Colonic mucosa (tissue), 4 donors: Measurements from ENCODE around the gene RASD1. TPM values are rescaled to one million over a fixed set of nuclear protein-coding genes. Genes with fewer than 3 reads are reported as not detected.

Source experiments
- DNase-seq: peaks from one replicate; pipeline ENCODE4 v3.0.0-alpha.2; 2020
- H3K27ac ChIP-seq: fragments of 200-600 bp; one replicate; pipeline ENCODE4 v1.8.0; 2021
- H3K27me3 ChIP-seq: fragments of 200-600 bp; one replicate; pipeline ENCODE4 v1.8.0; 2021
- H3K36me3 ChIP-seq: fragments of 200-600 bp; one replicate; pipeline ENCODE4 v1.8.0; 2021
- H3K4me1 ChIP-seq: fragments of 200-600 bp; one replicate; pipeline ENCODE4 v1.8.0; 2021; ENCODE audit warnings: mild to moderate bottlenecking
- H3K4me3 ChIP-seq: fragments of 200-600 bp; one replicate; pipeline ENCODE4 v1.8.0; 2021
- H3K9ac ChIP-seq, 2 donors: one replicate each; pipeline ENCODE4 v1.7.0; 2013; ENCODE audit warnings: control low read depth in 2 of 2, low read depth in 2 of 2, low read length in 2 of 2
- H3K9me3 ChIP-seq: fragments of 200-600 bp; one replicate; pipeline ENCODE4 v1.8.0; 2021
- intact Hi-C: fragments of 100-400 bp; cut with DNase I; formaldehyde crosslinking; loops from one replicate; pipeline ENCODE4 v1.14.1; 2022
- total RNA-seq, 2 donors: library from RNA; stranded (reverse); fragmentation: NEBNext Ultra II Directional in 1 of 2; extraction: Animal tissue kit (Norgen Biotek cat#: 25700) in 1 of 2; gene quantifications; one replicate each; pipeline ENCODE4 v1.2.1, GENCODE V29; 2021
- TF ChIP-seq, protein P1 (sequence below): fragments of 200-600 bp; IDR thresholded peaks from one replicate; pipeline ENCODE4 v1.8.0; 2022; ENCODE audit warnings: antibody characterized with exemption, mild to moderate bottlenecking
- donor health status: healthy.
- donor health status: DM: no; HTN: no; CAD: no.
- donor health status: DM: no; HTN: no; CAD: no.

The RASD1 gene
- total RNA-seq, 2 donors from 2014 or later: 21.6 to 24.9 TPM

DNA sequence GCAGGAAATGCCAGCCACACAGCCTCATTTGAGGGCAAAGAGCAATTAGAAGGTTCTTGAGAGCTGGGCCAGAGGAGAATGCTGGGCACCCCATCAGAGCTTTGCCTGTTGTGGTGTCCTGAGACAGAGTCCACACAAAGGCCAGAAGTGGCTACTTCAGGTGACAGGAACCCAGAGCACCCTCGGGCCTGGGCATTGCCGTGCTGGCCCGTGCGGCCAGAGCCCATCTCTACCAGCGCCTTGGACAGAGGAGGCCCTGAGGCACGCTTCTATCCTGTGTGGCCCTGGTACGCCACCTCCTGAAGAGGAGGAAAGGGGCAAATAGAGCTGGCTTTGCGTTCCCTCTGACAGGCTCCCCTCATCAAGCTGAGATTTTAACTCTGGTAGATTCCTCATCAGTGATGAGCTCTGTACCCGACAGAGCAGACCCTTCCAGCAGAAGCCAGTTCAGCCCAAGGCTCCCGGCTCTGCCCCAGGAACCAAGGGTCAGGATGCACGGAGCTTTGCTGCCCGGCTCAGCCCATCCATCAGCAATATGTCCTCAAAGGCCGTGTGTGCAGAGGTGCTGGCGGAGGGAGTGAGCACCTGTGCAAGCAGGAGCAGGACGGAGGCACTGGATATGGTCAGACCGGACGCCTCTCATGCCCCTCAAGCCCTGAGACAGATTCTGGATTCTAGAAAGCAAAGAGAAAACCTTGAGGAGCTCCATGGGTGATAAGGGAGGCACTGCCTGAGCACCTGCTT lies 3.4 kb upstream of the RASD1 start:
- TF ChIP-seq, protein P1, sequence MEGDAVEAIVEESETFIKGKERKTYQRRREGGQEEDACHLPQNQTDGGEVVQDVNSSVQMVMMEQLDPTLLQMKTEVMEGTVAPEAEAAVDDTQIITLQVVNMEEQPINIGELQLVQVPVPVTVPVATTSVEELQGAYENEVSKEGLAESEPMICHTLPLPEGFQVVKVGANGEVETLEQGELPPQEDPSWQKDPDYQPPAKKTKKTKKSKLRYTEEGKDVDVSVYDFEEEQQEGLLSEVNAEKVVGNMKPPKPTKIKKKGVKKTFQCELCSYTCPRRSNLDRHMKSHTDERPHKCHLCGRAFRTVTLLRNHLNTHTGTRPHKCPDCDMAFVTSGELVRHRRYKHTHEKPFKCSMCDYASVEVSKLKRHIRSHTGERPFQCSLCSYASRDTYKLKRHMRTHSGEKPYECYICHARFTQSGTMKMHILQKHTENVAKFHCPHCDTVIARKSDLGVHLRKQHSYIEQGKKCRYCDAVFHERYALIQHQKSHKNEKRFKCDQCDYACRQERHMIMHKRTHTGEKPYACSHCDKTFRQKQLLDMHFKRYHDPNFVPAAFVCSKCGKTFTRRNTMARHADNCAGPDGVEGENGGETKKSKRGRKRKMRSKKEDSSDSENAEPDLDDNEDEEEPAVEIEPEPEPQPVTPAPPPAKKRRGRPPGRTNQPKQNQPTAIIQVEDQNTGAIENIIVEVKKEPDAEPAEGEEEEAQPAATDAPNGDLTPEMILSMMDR: no peak
- no peak overlapping the region for H3K4me3 ChIP-seq
- no peak overlapping the region for H3K27ac ChIP-seq
- no peaks in the 10 kb centered on the region for H3K9me3 ChIP-seq
- H3K27me3 ChIP-seq: peaks cover 8% of the 10 kb centered on the region
- H3K9ac ChIP-seq: no peak overlapping the region
- DNase-seq: no peak
- H3K36me3 ChIP-seq: no peaks in the 10 kb centered on the region
- intact Hi-C loops: loop anchor here (5.0 to 10.0 kb wide), 2 partner anchors 142 to 145 kb away; no protein-coding TSS in a partner anchor
- H3K4me1 ChIP-seq: peaks cover 14% of the 10 kb centered on the region

DNA sequence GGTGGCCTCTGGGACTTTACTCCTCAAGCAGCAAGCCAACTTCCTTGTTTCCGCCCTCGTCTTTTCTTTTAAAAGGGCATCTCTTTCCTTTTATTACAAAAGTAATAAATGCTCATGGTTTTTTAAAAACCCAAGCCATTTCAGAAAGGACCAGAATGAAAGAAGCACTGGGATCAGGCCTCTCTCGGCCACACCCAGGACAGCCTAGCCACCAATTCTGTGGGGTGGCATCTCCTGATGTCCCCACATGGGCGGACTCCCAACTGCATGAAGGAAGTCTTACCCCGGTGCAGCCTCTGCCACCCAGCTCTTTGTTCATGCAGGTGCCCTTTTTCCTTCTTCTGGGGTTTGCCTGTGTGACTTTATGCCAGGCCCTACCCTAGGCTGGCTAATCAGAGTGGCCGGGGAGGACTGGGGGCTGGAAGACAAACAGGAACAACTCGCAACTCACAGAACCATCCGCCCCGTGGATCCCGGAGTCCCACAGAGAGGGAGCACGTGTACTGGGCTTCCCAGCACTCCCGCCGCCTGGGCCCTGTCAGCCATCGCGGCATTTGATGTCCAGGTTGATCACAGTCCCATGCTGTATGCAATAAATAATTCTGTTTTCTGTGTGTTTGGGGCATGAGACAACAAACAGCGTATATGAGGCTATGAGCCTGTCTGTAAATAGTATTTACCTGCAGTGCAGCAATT lies 2.6 kb upstream of the RASD1 start:
- intact Hi-C loops: loop anchor here (5.0 to 10.0 kb wide), 2 partner anchors 141 to 146 kb away; no protein-coding TSS in a partner anchor
- H3K9me3 ChIP-seq: no peaks in the 10 kb centered on the region

DNA sequence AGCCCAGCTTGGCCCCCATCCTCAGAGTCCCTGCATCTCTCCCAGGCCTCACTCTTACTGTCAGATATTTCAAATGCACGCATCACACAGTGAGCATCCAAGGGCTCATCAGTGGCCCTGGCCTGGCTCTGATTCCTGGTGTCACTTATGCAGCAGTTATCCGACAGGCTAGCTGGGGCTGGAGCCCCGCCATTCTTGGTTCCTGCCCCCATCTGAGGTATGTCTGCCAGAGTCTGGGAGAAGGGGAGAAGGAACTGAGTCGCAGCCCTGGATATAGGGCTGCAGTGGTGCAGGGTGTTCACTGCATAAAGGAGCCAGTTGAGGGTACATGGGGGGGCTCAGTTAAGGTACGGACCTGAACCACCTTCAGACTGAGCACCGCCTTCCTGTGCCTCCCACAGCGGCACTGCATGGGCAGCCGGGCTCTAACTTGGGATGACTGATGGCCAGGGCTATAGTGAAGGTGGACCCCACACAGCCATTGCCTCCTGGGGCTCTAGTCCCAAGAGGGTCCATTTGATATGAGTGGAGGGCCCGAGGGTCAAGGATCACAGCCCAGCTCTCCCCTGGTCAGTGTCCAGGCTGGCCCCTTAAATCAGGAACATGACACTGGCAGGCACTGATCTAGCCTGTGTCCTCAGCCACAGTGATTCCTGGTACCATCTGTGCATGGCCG lies 1.8 kb upstream of the RASD1 start:
- TF ChIP-seq, protein P1: no peak
- intact Hi-C loops: loop anchor here (2.0 to 10.0 kb wide), 3 partner anchors 71 to 147 kb away; no protein-coding TSS in a partner anchor

More for the DNA sequence above, 2.6 kb upstream of the RASD1 start:
- Histone ChIP-seq H3K27me3 (peaks cover 8% of the 10 kb centered on the region), H3K4me1 (peaks cover 14% of the 10 kb centered on the region), H3K9ac (no peak overlapping the region), H3K27ac (no peak overlapping the region), H3K4me3 (no peak overlapping the region), H3K36me3 (no peaks in the 10 kb centered on the region)
- TF ChIP-seq, protein P1: no peak
- no peak for DNase-seq

DNA sequence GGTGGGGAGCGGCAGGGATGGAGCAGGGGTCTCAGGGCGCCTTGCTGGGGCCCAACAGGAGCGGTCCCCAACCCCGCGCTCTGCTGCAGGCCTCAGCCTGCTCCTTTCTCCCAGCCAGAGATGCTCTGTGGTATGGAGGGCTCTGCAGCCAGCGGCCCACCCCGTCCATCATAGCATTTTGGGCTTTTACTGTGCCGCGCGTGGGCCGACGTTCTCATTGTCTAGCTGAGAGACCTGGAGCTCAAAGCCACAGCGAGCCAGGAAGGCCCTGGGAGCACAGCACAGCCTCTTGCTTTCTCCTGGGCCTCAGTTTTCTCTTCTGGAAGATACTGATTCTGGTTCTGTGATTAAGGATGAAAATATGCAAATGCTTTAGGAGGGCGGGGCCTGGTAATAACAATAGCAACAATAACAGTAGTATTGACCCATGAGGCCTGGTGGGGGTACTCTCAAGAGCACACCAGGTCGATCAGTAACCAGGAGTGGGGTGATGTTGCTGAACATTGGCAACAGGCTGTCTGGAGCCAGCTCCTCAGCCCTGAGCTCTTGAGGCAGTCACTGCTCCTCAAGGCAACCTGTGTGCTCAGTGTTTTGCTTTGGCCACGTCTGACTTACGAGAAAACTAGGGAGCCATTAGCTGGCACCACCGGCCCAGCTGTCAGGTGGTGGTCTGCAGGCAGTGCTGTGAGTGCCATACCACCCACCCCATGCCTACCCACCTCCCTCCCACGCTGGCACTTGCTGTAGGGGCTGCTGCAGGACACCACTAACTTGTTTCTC lies 1.1 kb upstream of the RASD1 start:
- intact Hi-C loops: loop anchor here (2.0 to 10.0 kb wide), 3 partner anchors 72 to 148 kb away; no protein-coding TSS in a partner anchor
- peaks cover 8% of the 10 kb centered on the region for H3K27me3 ChIP-seq
- H3K36me3 ChIP-seq: no peaks in the 10 kb centered on the region
- H3K4me1 ChIP-seq: peaks cover 14% of the 10 kb centered on the region
- TF ChIP-seq, protein P1: peak; percentile 8
- H3K4me3 ChIP-seq: peak overlapping the region; percentile 46
- H3K9ac ChIP-seq: no peak overlapping the region
- no peaks in the 10 kb centered on the region for H3K9me3 ChIP-seq
- H3K27ac ChIP-seq: no peak overlapping the region
- no peak for DNase-seq

More for the DNA sequence above, 1.8 kb upstream of the RASD1 start:
- Histone ChIP-seq H3K36me3 (no peaks in the 10 kb centered on the region), H3K4me1 (peaks cover 14% of the 10 kb centered on the region), H3K4me3 (no peak overlapping the region), H3K9me3 (no peaks in the 10 kb centered on the region), H3K9ac (no peak overlapping the region), H3K27me3 (peaks cover 8% of the 10 kb centered on the region), H3K27ac (no peak overlapping the region)
- DNase-seq: no peak
